HEK293T (cell line): Measurements from ENCODE around the gene ZDHHC8.

Source experiments
- ARNT ChIP-seq: fragments of 450-650 bp; IDR thresholded peaks from 2 replicates; pipeline ENCODE4 v1.6.1; 2017; ENCODE audit warnings: mild to moderate bottlenecking
- BHLHE40 ChIP-seq: fragments of 450-650 bp; IDR thresholded peaks from 2 replicates; pipeline ENCODE4 v1.6.1; 2016; ENCODE audit warnings: mild to moderate bottlenecking, moderate library complexity, borderline replicate concordance
- CTBP1 ChIP-seq: fragments of 450-650 bp; IDR thresholded peaks from 2 replicates; pipeline ENCODE4 v1.6.1; 2016; ENCODE audit warnings: borderline replicate concordance
- FOXK2 ChIP-seq: fragments of 450-650 bp; IDR thresholded peaks from 2 replicates; pipeline ENCODE4 v1.6.1; 2016; ENCODE audit warnings: mild to moderate bottlenecking
- NFRKB ChIP-seq: fragments of 450-650 bp; IDR thresholded peaks from 2 replicates; pipeline ENCODE4 v1.6.1; 2016; ENCODE audit warnings: mild to moderate bottlenecking, moderate library complexity

DNA sequence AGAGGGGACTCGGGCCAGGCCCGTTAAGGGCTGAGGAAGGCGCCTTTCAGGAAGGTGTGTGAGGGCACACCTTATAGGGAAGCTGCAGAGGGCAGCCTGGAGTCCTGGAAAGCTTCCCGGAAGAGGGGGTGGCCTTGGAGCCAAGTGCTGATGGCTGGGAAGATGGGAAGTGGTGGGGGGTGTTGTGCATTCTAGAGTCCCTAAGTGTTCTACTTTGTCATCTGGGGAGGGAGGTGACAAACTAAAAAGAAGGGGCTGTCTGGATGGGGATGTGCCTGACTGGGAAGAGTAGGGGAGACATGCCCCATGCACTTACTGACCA, 6.8 kb downstream of the ZDHHC8 start:
- TF ChIP-seq FOXK2: no peak
- TF ChIP-seq NFRKB: no peak
- TF ChIP-seq CTBP1: no peak
- no peak for TF ChIP-seq BHLHE40
- TF ChIP-seq ARNT: no peak
